GM19193 (cell line): ENCODE measurements around the gene JARID2.

Source experiments
- POLR2A ChIP-seq: IDR thresholded peaks from 4 replicates; pipeline ENCODE4 v1.6.1; 2011; ENCODE audit not compliant: insufficient read depth, insufficient read length; ENCODE audit errors: extremely low read depth

JARID2 gene

GRCh38 chr6:15284743-15285142 is 38.9 kb downstream of the JARID2 start:
- no peak for TF ChIP-seq POLR2A

GRCh38 chr6:15285682-15286294 is 39.9 kb downstream of the JARID2 start:
- no peak for TF ChIP-seq POLR2A

- no peak for TF ChIP-seq POLR2A
Measured at GRCh38 chr6:15287670-15288375, 42.0 kb downstream of the JARID2 start.

- TF ChIP-seq POLR2A = no peak
Measured at GRCh38 chr6:15288856-15289255, 43.0 kb downstream of the JARID2 start.

- TF ChIP-seq POLR2A = no peak
Measured at GRCh38 chr6:15290067-15290680, 44.3 kb downstream of the JARID2 start.

- no peak for TF ChIP-seq POLR2A
Measured at GRCh38 chr6:15290962-15291704, 45.3 kb downstream of the JARID2 start.

GRCh38 chr6:15292721-15293302 is 46.9 kb downstream of the JARID2 start:
- no peak for TF ChIP-seq POLR2A

- no peak for TF ChIP-seq POLR2A
Measured at GRCh38 chr6:15293674-15294073, 47.8 kb downstream of the JARID2 start.

- TF ChIP-seq POLR2A = no peak
Measured at GRCh38 chr6:15294504-15294903, 48.6 kb downstream of the JARID2 start.

- TF ChIP-seq POLR2A = no peak
Measured at GRCh38 chr6:15296249-15296648, 50.4 kb downstream of the JARID2 start.

GRCh38 chr6:15296735-15297134 is 50.9 kb downstream of the JARID2 start:
- TF ChIP-seq POLR2A = no peak

- no peak for TF ChIP-seq POLR2A
Measured at GRCh38 chr6:15297895-15298590, 52.2 kb downstream of the JARID2 start.

GRCh38 chr6:15299430-15300131 is 53.7 kb downstream of the JARID2 start:
- no peak for TF ChIP-seq POLR2A
